Measurements from ENCODE around the gene KCNMB1.

DNA sequence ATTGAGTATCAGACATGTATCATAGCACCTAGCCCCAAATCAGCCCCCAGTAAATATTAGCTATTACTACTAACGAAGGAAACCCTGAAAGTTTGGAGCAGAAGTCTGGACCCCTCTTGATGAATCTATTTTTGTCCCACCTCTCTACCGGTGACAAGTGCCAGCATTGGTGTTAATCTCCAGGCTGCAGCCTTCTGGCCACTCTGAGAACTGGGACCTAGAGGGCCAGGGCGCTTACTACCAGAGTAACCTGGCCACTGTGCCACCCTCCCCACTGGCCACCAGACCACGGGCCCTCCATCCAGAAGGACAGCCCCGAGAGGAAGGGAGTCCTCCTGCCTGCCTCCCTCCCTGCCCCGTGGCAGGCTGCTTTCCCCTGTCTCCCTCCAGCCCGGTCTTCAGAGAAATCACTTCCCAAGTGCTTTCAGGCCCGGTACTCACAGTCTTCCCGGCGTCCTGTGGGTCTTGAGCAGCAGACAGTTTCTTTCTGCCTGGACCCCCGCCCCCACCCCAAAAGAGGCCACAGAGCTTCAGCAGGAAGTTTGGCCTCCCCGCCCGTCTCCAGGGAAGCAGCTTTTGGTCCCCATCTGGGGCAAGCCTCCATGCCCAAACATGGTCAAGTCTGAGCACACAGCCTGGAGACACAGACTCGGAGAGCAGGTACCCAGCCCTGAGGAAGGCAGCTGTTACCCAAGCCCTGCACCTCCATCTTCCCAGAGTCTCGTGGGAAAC, at the start of gene KCNMB1:
- TF ChIP-seq POLR2A (IDR thresholded peaks at IDR 0.05) (no peak), CTCF (IDR thresholded peaks at IDR 0.05) (peak in 1 of 12 donors; percentile 8)
